ENCODE data around the gene HOMEZ.
"Not testable (repeated sequence)": the region's sequence is repeated elsewhere in the genome, so short reads cannot be mapped to it uniquely, and the experiment has no call there.

HOMEZ gene

GRCh38 chr14:23286020-23286901 lies at the start of gene HOMEZ:
Gene HOMEZ, minus strand, starts transcription at chr14:23286132. Its CDS starts 180 bp downstream, at chr14:23285952.
- DNase-seq: peak; percentile 98

- no peak for DNase-seq
These were observed 49.7 kb upstream of the HOMEZ start for GRCh38 chr14:23335623-23336022.

DNA sequence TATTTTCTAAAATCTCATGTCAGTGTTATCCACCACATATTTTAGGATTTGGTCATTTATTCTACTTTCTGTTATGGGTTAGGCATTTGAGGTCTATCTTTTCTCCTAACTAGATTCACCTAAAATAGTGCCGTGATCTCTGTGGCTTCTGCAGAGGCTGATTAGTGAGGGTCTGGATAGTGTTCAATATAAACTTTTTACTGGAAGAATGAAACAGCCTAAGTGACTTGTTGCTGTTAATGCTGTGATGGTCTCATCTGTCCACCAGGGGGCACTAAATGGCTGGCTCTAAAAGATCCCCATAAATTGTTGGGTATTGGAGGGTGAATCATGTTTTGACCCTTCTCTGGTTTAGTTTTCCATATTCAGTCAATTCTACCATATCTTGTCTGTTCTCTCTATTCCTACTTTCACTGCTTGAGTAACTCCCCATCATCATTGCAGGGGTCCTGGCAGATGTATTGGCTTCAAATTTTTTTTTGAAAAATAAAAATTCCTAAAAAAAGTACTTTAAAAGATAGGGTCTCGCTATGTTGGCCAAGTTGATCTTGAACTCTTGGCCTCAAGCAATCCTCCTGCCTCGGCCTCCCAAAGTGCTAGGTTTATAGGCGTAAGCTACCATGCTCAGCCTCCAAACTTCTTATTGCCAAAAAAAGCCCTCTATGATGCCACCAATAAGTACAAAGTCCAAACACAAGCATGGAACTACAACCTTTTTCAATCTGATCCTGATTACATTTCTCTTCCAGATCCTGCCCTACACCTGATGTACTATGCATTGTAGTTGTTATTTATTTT lies 42.2 kb upstream of the HOMEZ start:
- peak; percentile 43 for DNase-seq

DNA sequence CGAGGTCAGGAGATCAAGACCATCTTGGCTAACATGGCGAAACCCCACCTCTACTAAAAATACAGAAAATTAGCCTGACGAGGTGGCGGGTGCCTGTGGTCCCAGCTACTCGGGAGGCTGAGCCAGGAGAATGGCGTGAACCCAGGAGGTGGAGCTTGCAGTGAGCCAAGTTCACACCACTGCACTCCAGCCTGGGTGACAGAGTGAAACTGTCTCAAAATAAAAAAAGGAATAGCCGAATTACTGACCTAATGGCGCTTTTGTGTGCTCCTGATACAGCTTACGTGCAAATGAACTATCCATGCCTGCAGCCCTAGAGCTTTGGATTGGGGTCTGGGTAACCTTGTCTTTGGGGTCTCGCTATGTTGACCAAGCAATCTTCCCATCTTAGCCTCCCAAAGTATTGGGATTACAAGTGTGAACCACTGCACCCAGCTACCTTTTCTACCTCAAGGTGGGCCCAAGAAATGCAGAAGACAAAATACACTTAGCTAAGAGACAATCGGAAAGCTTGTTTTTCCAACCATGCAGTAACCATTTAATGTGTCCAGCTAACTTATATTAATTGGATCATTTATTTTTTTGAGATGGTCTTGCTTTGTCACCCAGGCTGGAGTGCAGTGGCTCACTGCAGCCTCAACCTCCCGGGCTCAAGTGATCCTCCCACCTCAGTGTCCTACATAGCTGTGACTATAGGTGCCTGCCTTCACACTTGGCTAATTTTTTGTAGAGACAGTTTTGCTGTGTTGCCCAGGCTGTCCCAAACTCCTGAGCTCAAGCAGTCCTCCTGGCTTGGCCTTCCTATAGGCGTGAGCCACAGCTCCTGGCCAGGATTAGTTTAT lies 40.8 kb upstream of the HOMEZ start:
- DNase-seq: no peak

- not testable (repeated sequence) for DNase-seq
These were observed 39.8 kb upstream of the HOMEZ start for GRCh38 chr14:23325746-23326145.

DNA sequence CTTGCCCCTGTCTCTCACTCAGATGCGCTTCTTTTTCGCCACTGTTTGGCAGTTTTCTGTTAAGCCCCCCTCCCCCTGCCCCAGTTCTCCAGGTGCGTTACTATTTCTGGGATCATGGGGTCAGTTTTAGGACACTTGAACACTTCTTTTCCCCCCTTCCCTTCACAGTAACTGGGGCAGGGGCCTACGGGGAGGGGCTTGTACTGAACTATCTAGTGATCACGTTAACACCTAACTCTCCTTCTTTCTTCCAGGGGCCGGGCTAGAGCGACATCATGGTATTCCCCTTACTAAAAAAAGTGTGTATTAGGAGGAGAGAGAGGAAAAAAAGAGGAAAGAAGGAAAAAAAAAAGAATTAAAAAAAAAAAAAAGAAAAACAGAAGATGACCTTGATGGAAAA lies 39.1 kb upstream of the HOMEZ start:
- DNase-seq: no peak

DNA sequence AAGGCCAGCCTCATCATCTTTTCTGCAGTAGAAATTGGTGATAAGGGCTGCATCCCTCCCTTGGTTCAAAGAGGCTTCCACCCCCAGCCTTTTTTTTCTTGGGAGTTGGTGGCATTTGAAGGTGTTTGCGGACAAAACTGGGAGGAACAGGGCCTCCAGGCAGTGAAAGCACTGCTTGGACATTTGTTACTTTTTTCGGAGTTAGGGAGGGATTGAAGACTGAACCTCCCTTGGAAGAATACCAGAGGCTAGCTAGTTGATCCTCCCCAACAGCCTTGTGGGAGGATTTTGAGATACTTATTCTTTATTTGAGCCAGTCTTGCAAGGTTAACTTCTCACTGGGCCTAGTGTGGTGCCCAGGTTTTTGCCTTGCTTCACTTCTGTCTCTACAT lies 38.5 kb upstream of the HOMEZ start:
- DNase-seq: no peak

DNA sequence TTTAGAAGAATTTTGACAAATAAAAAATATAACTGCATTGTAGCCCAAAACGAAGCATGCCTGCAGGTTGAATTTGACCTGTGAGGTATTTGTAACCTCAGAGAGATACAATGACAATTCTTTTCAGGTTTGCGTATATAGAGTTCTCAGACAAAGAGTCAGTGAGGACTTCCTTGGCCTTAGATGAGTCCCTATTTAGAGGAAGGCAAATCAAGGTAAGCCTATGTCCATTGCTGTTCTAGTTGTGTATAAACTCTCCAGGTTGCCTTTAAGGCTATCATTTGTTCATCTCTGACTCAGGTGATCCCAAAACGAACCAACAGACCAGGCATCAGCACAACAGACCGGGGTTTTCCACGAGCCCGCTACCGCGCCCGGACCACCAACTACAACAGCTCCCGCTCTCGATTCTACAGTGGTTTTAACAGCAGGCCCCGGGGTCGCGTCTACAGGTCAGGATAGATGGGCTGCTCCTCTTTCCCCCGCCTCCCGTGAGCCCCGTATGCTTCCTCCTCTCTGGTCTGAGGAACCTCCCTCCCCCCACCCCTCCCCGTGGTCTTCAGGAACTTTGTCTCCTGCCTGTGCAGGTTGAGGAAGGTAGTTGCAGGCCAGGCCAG lies 38.0 kb upstream of the HOMEZ start:
- no peak for DNase-seq

GRCh38 chr14:23322568-23323517 lies 36.9 kb upstream of the HOMEZ start:
- no peak for DNase-seq

DNA sequence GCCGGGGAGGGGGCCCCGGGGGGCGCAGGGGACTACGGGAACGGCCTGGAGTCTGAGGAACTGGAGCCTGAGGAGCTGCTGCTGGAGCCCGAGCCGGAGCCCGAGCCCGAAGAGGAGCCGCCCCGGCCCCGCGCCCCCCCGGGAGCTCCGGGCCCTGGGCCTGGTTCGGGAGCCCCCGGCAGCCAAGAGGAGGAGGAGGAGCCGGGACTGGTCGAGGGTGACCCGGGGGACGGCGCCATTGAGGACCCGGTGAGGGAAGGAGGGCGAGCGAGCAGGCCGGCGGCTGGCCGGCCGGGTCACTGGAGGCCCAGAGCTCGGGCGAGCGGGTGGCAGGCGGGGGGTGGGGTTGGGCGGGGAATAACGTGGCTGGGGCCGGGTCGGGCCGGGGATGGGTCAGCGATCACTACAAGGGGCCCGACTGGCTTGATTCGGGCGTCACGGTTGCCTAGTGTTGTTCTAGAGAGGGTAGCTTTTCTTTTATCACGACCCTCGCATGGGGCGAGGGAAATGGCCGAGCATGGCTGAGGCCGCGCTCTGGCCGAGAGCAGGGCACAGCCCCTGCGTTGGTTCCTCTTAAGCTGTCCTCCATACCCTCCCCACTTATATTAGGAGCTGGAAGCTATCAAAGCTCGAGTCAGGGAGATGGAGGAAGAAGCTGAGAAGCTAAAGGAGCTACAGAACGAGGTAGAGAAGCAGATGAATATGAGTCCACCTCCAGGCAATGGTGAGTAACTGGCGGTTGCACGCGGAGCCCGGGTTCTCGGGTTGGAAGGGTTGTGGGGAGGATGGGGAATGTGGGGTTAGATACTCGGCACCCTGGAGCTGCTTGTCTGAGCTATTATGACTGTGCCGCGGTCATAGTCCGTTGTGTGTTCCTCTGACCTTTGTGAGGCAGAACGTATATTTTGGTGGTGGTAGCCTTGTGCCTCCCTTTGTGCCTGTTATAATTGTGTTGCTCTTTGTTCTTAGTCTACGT lies 35.9 kb upstream of the HOMEZ start:
- no peak for DNase-seq

- peak; percentile 100 for DNase-seq
These were observed 34.9 kb upstream of the HOMEZ start, which contains the start of gene PABPN1 for GRCh38 chr14:23320584-23321571. Gene PABPN1, plus strand, starts transcription at chr14:23321457. Its CDS starts 13 bp downstream, at chr14:23321470.

DNA sequence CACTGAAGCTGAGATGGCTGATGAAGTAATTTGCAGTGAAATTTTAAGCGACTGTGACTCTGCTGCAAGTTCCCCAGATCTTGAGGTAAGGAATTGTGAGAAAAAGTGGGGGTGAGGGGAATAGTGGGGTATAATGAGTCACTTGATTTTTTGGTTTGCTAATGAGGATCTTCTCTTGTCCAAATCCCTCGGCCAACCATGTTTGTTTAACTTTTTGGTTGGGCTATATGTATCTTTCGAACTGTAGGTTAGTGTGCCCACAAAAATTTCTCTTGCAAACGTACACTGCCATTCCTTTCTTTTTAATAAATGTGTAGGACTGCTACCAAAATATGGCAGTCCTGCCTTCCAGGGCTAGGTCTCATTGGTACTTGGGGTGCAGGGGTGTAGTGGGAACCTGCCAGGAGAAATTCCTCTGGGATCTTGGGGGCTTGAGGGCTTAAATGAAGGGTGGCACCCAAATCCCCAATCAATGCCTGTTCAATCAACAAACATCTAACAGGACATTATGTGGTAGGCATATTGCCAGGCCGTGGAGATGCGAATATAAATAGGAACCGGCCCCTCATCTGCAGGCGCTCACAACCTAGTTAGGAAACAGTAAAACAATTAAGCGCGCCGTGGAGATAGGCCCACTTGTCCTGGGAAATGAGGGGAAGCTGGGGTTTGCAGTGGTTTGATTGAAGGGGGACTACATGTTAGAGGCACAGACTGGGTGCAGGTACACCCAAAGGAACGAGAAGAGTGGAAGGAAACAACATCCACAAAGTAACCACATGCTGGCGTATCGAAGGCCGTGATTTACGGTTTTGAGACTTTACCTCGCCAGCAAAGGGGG lies 34.0 kb upstream of the HOMEZ start:
- DNase-seq: no peak

- no peak for DNase-seq
These were observed 30.4 kb upstream of the HOMEZ start for GRCh38 chr14:23316300-23316699.

- no peak for DNase-seq
These were observed 24.6 kb upstream of the HOMEZ start for GRCh38 chr14:23310546-23310945.

- DNase-seq: no peak
These were observed 23.0 kb upstream of the HOMEZ start for GRCh38 chr14:23308721-23309445.

GRCh38 chr14:23307687-23308644 lies 22.0 kb upstream of the HOMEZ start:
- no peak for DNase-seq
